ENCODE results near the gene WWC2. TPM values are rescaled to one million over a fixed set of nuclear protein-coding genes. Genes with fewer than 3 reads are reported as not detected.
"Not testable (repeated sequence)": the region's sequence is repeated elsewhere in the genome, so short reads cannot be mapped to it uniquely, and the experiment has no call there.

WWC2 gene
- total RNA-seq, 4 donors from 2014 or later = 11.2 to 14.7 (median 12.4) TPM

DNA sequence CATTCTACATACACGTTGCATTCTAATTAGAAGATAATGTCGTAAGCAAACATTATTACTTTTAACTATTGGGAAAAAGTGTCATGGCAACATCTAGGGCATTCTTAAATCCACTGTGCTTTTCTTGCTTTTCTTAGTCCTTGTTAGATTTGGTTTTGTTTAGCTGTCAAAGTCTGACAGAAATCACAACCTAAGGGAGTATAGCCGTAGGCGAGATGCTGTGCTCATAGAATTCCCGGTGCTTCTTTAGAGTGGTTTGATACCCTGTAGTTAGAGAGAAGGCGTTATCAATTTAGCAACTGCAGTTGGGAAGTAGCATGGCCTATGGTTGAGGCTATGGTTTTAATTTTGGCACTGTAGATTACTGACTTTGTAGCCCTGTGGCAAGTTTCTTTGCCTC, 45.7 kb downstream of the WWC2 start:
- no peak overlapping the region for H3K4me3 ChIP-seq (ENCODE audit: low read depth, poor library complexity, severe bottlenecking)
- intact Hi-C loops (cut with DNase I; ENCODE audit: low total_unique reads) = no loop called here
- DNase-seq (ENCODE audit: low spot score in 2 of 2) = no peak
- TF ChIP-seq POLR2A (IDR thresholded peaks at IDR 0.05) (no peak), CTCF (IDR thresholded peaks at IDR 0.05) (no peak)
- WGBS, 2 donors = 88% methylated on average over 6 of the region's 6 CpGs

GRCh38 chr4:183145773-183146172, 46.7 kb downstream of the WWC2 start:
- intact Hi-C loops (cut with DNase I; ENCODE audit: low total_unique reads) = no loop called here
- no peak for DNase-seq (ENCODE audit: low spot score in 2 of 2)
- 73 to 77% methylated on average over 2 of the region's 2 CpGs for WGBS, 2 donors
- H3K4me3 ChIP-seq (ENCODE audit: low read depth, poor library complexity, severe bottlenecking) = no peak overlapping the region
- TF ChIP-seq POLR2A (IDR thresholded peaks at IDR 0.05) (no peak), CTCF (IDR thresholded peaks at IDR 0.05) (no peak)

- 47 to 48% methylated on average over 4 of the region's 4 CpGs for WGBS, 2 donors
- intact Hi-C loops (cut with DNase I; ENCODE audit: low total_unique reads) = no loop called here
- H3K4me3 ChIP-seq (ENCODE audit: low read depth, poor library complexity, severe bottlenecking) = no peak overlapping the region
- no peak for DNase-seq (ENCODE audit: low spot score in 2 of 2)
- TF ChIP-seq CTCF (IDR thresholded peaks at IDR 0.05) = no peak
- TF ChIP-seq POLR2A (IDR thresholded peaks at IDR 0.05) = no peak
Measured at GRCh38 chr4:183146478-183146877, 47.4 kb downstream of the WWC2 start.

DNA sequence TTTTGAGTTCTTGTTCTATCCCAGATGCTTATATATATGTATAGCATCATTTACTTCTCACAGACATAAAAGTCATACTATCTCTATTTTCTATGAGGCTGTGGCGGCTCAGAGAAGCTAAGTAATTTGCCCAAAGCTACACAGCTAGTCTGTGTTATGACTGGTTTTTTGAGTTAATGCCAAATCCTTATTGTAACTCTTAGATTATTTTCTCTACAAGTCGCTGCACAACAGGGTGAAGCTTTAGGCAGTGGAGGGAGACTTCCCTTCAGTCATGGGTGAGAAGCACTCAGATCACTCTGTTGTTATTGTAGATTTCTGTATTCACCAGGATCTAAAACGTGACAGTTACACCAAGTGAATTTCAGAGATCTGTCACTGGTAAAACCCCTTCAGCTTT, 48.1 kb downstream of the WWC2 start:
- no peak for TF ChIP-seq POLR2A (IDR thresholded peaks at IDR 0.05)
- no peak for TF ChIP-seq CTCF (IDR thresholded peaks at IDR 0.05)
- intact Hi-C loops (cut with DNase I; ENCODE audit: low total_unique reads) = no loop called here
- WGBS, 2 donors = 52 to 64% methylated on average over 3 of the region's 3 CpGs
- no peak overlapping the region for H3K4me3 ChIP-seq (ENCODE audit: low read depth, poor library complexity, severe bottlenecking)
- no peak for DNase-seq (ENCODE audit: low spot score in 2 of 2)

GRCh38 chr4:183147983-183148382, 48.9 kb downstream of the WWC2 start:
- intact Hi-C loops (cut with DNase I; ENCODE audit: low total_unique reads) = no loop called here
- DNase-seq (ENCODE audit: low spot score in 2 of 2) = no peak
- no peak overlapping the region for H3K4me3 ChIP-seq (ENCODE audit: low read depth, poor library complexity, severe bottlenecking)
- no peak for TF ChIP-seq POLR2A (IDR thresholded peaks at IDR 0.05)
- WGBS, 2 donors = 75 to 86% methylated on average over 4 of the region's 4 CpGs

- WGBS, 2 donors = 85 to 90% methylated on average over 5 of the region's 5 CpGs
- TF ChIP-seq CTCF (IDR thresholded peaks at IDR 0.05) = no peak
- TF ChIP-seq POLR2A (IDR thresholded peaks at IDR 0.05) = no peak
- no peak for DNase-seq (ENCODE audit: low spot score in 2 of 2)
- H3K4me3 ChIP-seq (ENCODE audit: low read depth, poor library complexity, severe bottlenecking) = no peak overlapping the region
- intact Hi-C loops (cut with DNase I; ENCODE audit: low total_unique reads) = no loop called here
Measured at GRCh38 chr4:183149616-183150539, 50.8 kb downstream of the WWC2 start.

GRCh38 chr4:183150664-183151063, 51.6 kb downstream of the WWC2 start:
- H3K4me3 ChIP-seq (ENCODE audit: low read depth, poor library complexity, severe bottlenecking); DNase-seq (ENCODE audit: low spot score in 2 of 2); intact Hi-C loops (cut with DNase I; ENCODE audit: low total_unique reads): not testable (repeated sequence)
- 97 to 98% methylated on average over 5 of the region's 5 CpGs for WGBS, 2 donors

GRCh38 chr4:183152232-183152631, 53.2 kb downstream of the WWC2 start:
- WGBS, 2 donors = 94 to 95% methylated on average over 4 of the region's 4 CpGs
- intact Hi-C loops (cut with DNase I; ENCODE audit: low total_unique reads); DNase-seq (ENCODE audit: low spot score in 2 of 2); H3K4me3 ChIP-seq (ENCODE audit: low read depth, poor library complexity, severe bottlenecking): not testable (repeated sequence)
